Measurements from ENCODE around the gene CST4.
"Not testable (repeated sequence)": the region's sequence is repeated elsewhere in the genome, so short reads cannot be mapped to it uniquely, and the experiment has no call there.

The CST4 gene

GRCh38 chr20:23644164-23644563, 44.7 kb downstream of the CST4 start:
- in situ Hi-C loops (cut with HindIII; ENCODE audit: low sequenced_read_pairs): no loop called here

- in situ Hi-C loops (cut with HindIII; ENCODE audit: low sequenced_read_pairs): no loop called here
Observed at GRCh38 chr20:23643659-23644058, 45.2 kb downstream of the CST4 start.

- in situ Hi-C loops (cut with HindIII; ENCODE audit: low sequenced_read_pairs): no loop called here
Observed at GRCh38 chr20:23641936-23642751, 46.7 kb downstream of the CST4 start.

- in situ Hi-C loops (cut with HindIII; ENCODE audit: low sequenced_read_pairs): no loop called here
Observed at GRCh38 chr20:23640671-23641667, 47.9 kb downstream of the CST4 start.

GRCh38 chr20:23640018-23640601, 48.7 kb downstream of the CST4 start:
- in situ Hi-C loops (cut with HindIII; ENCODE audit: low sequenced_read_pairs): no loop called here

GRCh38 chr20:23639490-23639958, 49.3 kb downstream of the CST4 start:
- in situ Hi-C loops (cut with HindIII; ENCODE audit: low sequenced_read_pairs): no loop called here

- in situ Hi-C loops (cut with HindIII; ENCODE audit: low sequenced_read_pairs): no loop called here
Observed at GRCh38 chr20:23638309-23638708, 50.5 kb downstream of the CST4 start.

GRCh38 chr20:23637282-23638221, 51.3 kb downstream of the CST4 start, which contains the start of gene CST3:
Gene CST3, minus strand, starts transcription at chr20:23637955. Its CDS starts 93 bp downstream, at chr20:23637862.
- in situ Hi-C loops (cut with HindIII; ENCODE audit: low sequenced_read_pairs): no loop called here

- in situ Hi-C loops (cut with HindIII; ENCODE audit: low sequenced_read_pairs): no loop called here
Observed at GRCh38 chr20:23636908-23637281, 51.9 kb downstream of the CST4 start.

GRCh38 chr20:23636182-23636907, 52.5 kb downstream of the CST4 start:
- in situ Hi-C loops (cut with HindIII; ENCODE audit: low sequenced_read_pairs): no loop called here

- in situ Hi-C loops (cut with HindIII; ENCODE audit: low sequenced_read_pairs): not testable (repeated sequence)
Observed at GRCh38 chr20:23635768-23636090, 53.1 kb downstream of the CST4 start.

Data from endothelial cell of hepatic sinusoid (primary cell).